Thoracic aorta (tissue), 2 donors: ENCODE measurements around the gene TGM1. TPM values are rescaled to one million over a fixed set of nuclear protein-coding genes. Genes with fewer than 3 reads are reported as not detected.

ENCODE experiments used
- ATAC-seq: fragments of 150-250 bp; one replicate; pipeline ENCODE4 v1.8.0; 2017; ENCODE audit warnings: low read depth; ENCODE audit not compliant: insufficient number of reproducible peaks, low FRiP score
- DNase-seq: peaks from one replicate; pipeline ENCODE4 v3.0.0-alpha.2; 2020; ENCODE audit warnings: low spot score
- H3K27ac ChIP-seq, 2 donors: fragments of 200-600 bp; sonication (generic); 1 replicate in 1 of 2; 2 replicates in 1 of 2; pipeline ENCODE4 v1.5.1; 2016; ENCODE audit warnings: mild to moderate bottlenecking in 2 of 2, moderate library complexity in 2 of 2
- H3K27me3 ChIP-seq: fragments of 200-600 bp; sonication (generic); replicated peaks from 2 replicates; pipeline ENCODE4 v1.6.0; 2016; ENCODE audit warnings: mild to moderate bottlenecking; ENCODE audit not compliant: insufficient read depth
- H3K36me3 ChIP-seq: fragments of 200-600 bp; sonication (generic); one replicate; pipeline ENCODE4 v1.5.1; 2016
- H3K4me1 ChIP-seq, 2 donors: fragments of 200-600 bp; sonication (generic); 1 replicate in 1 of 2; 2 replicates in 1 of 2; pipeline versions ENCODE4 v1.5.1 to v1.6.0; 2016; ENCODE audit warnings: low read depth in 2 of 2, mild to moderate bottlenecking in 1 of 2; ENCODE audit not compliant: control insufficient read depth in 1 of 2
- H3K4me3 ChIP-seq: fragments of 200-600 bp; sonication (generic); 2 replicates; pipeline ENCODE4 v1.5.1; 2016; ENCODE audit warnings: mild to moderate bottlenecking
- H3K9me3 ChIP-seq: fragments of 200-600 bp; sonication (generic); 2 replicates; pipeline ENCODE4 v1.5.1; 2016
- total RNA-seq, 2 donors: library from RNA; depleted of rRNA; stranded (reverse); fragments of >200 nt; gene quantifications; one replicate each; pipeline versions ENCODE4 v1.1.0 to v1.2.3, GENCODE V29; 2016
- TF ChIP-seq, protein P1 (sequence below): fragments of 200-600 bp; sonication (generic); IDR thresholded peaks from one replicate; pipeline ENCODE4 v1.5.1; 2019; ENCODE audit warnings: antibody characterized with exemption

Gene TGM1
- total RNA-seq, 2 donors from 2014 or later = 0.21 TPM; not detected in 1

DNA sequence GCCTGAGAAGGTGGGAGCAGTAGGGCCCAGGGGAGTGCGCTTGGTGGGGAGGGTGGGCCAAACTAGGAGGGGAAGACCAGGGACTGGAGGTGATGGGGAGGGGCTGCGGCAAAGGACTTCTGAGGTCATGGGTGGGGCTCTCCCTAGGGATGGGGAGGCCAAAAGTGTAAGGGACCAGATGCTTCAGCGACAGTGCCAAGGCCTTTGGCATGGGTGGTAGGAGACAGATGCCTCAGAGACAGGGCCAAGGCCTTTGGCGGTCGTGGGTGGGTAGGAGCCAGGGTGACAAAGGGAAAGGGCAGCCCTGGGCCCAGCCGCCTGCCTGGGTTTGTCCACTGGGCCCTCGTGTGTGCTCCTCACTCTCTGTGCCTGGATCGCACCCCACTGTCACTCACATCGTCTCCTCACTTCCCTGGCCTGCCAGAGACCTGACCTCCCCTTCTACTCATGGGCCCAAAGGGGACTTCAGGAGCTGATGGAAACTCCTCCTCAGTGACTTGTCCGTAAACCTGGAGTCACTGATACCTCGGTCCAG lies 21.6 kb upstream of the TGM1 start:
- no peak overlapping the region for H3K4me3 ChIP-seq
- H3K36me3 ChIP-seq = peaks cover 4% of the 10 kb centered on the region
- H3K9me3 ChIP-seq = no peaks in the 10 kb centered on the region
- no peaks in the 10 kb centered on the region for H3K27me3 ChIP-seq
- TF ChIP-seq, protein P1, sequence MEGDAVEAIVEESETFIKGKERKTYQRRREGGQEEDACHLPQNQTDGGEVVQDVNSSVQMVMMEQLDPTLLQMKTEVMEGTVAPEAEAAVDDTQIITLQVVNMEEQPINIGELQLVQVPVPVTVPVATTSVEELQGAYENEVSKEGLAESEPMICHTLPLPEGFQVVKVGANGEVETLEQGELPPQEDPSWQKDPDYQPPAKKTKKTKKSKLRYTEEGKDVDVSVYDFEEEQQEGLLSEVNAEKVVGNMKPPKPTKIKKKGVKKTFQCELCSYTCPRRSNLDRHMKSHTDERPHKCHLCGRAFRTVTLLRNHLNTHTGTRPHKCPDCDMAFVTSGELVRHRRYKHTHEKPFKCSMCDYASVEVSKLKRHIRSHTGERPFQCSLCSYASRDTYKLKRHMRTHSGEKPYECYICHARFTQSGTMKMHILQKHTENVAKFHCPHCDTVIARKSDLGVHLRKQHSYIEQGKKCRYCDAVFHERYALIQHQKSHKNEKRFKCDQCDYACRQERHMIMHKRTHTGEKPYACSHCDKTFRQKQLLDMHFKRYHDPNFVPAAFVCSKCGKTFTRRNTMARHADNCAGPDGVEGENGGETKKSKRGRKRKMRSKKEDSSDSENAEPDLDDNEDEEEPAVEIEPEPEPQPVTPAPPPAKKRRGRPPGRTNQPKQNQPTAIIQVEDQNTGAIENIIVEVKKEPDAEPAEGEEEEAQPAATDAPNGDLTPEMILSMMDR = no peak
- ATAC-seq (no peak), DNase-seq (no peak)
- H3K4me1 ChIP-seq = no peaks in the 10 kb centered on the region
- no peak overlapping the region for H3K27ac ChIP-seq

DNA sequence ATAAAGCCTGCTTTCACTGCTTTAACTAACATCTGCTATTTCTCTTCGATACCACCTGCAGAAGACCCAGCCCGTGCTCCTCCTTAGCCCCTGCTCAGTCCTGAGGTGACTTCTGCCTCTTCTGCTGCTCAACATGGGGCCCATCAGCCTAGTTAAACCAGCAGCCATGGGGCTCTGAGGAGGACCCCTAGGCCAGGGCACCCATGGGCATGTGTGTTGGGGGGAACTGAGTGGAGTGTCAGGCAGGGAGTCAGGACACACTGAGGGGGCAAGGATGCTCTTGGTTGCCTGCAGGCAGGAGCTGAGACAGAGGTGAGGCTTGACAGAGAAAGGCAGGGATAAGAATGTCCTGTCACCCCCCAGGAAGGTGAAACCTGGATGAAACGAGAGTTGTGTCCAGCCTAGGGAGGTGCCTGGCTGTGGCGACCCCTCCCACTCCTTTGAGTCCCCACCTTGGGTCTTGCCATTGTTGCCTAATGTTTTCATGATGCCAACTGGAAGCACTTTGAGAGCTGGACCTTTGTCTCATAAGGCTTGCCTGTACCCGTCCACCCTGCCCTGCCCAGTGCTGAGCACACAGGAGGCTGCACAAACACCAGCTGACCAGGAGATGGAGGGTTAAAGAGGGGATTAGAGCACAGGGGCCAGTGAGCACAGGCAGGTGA lies 21.0 kb upstream of the TGM1 start:
- H3K9me3 ChIP-seq = no peaks in the 10 kb centered on the region
- H3K36me3 ChIP-seq = no peaks in the 10 kb centered on the region
- H3K4me1 ChIP-seq = no peaks in the 10 kb centered on the region
- no peaks in the 10 kb centered on the region for H3K27me3 ChIP-seq
- no peak overlapping the region for H3K27ac ChIP-seq
- TF ChIP-seq, protein P1 = no peak
- DNase-seq (no peak), ATAC-seq (no peak)
- no peak overlapping the region for H3K4me3 ChIP-seq

DNA sequence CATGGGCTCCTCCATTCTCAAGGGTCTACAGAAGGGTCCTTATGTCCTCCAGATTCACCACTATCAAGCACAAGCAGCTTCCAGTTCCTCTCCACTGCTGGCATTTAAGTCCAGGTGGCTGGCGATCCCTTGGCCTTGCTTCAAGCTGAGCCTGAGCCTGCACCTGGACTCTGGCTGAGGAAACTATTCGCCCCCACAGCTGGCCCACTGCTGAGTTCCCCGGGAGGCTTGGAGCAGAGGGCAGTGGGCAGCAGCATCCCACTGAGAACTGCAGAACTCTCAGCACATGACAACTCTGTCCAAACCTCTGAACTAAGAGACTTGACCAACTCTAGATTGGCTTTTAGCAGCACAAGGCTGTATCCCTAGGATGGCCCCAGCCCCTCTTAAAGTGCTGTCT lies 19.8 kb upstream of the TGM1 start:
- TF ChIP-seq, protein P1 = no peak
- Histone ChIP-seq H3K36me3 (no peaks in the 10 kb centered on the region), H3K9me3 (no peaks in the 10 kb centered on the region), H3K27ac (no peak overlapping the region), H3K4me1 (no peaks in the 10 kb centered on the region), H3K4me3 (no peak overlapping the region), H3K27me3 (no peaks in the 10 kb centered on the region)
- DNase-seq (no peak), ATAC-seq (no peak)

DNA sequence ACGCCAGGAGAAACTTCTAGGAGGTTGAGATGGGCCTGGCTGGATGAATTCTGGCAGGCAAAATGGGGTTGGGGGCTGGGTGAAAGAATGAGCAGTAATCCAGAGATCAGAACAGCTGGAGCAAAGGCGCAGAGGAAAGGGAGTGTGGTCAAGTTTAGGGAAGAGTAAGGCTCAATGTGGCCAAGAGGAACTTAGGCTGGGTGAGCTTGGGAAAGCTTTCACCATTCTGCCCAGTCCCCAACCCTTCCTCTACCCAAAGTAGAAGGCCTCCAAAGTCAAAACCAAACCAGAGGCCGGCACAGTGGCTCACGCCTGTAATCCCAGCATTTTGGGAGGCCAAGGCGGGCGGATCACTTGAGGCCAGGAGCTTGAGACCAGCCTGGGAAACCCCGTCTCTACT lies 18.7 kb upstream of the TGM1 start:
- no peaks in the 10 kb centered on the region for H3K4me1 ChIP-seq
- no peaks in the 10 kb centered on the region for H3K9me3 ChIP-seq
- H3K27ac ChIP-seq = no peak overlapping the region
- H3K36me3 ChIP-seq = no peaks in the 10 kb centered on the region
- ATAC-seq (no peak), DNase-seq (no peak)
- no peaks in the 10 kb centered on the region for H3K27me3 ChIP-seq
- no peak overlapping the region for H3K4me3 ChIP-seq
- TF ChIP-seq, protein P1 = no peak

DNA sequence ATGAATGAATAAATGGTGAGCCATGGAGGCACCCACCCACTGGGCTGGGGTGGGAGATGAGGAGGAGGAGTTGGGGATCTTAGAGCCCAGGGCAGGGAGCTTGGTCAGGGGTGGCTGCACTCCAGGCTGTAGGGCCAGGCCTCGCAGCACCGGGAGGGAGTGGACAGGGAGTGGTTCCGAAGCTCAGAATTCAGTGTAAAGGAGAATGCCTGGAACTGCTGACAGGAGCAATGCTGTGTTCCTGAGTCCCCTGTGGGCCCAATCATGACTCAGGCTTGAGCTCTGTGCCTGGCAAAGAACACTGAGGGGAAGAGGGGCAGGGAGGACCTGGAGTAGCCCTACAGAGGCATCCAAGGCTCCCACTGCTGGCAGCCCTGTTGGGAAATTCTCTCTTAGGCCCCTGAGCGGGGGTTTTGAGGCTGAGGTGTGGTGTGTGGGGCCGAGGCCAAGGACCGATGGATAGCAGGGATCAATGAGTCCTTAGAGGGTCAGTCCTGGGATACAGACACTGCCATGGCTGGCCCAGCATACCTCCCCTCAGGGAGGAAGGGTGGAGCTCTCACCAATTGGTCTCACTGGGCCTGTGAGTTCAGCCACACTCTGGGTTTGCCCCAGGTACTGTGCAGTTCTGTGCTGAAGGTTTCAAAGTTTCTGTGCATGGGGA lies 18.0 kb upstream of the TGM1 start:
- ATAC-seq (no peak), DNase-seq (no peak)
- Histone ChIP-seq H3K36me3 (no peaks in the 10 kb centered on the region), H3K27ac (no peak overlapping the region), H3K4me1 (no peaks in the 10 kb centered on the region), H3K4me3 (no peak overlapping the region), H3K27me3 (no peaks in the 10 kb centered on the region), H3K9me3 (no peaks in the 10 kb centered on the region)
- TF ChIP-seq, protein P1 = no peak
